GM19455 (cell line): ENCODE results near the gene SEPTIN11.

ENCODE experiments used
- ATAC-seq: cut with Tn5 transposase; IDR thresholded peaks from one replicate; pipeline ENCODE4 v1.9.1; 2021; ENCODE audit not compliant: unreplicated experiment

SEPTIN11 gene

GRCh38 chr4:76949276-76950051 is at the start of gene SEPTIN11:
SEPTIN11 (plus strand) TSS chr4:76949752; CDS start chr4:76949904, 152 bp downstream.
- peak; percentile 72 for ATAC-seq

GRCh38 chr4:76902233-76902890 is 47.2 kb upstream of the SEPTIN11 start:
- ATAC-seq = no peak

- no peak for ATAC-seq
Measured at GRCh38 chr4:76904646-76905190, 44.8 kb upstream of the SEPTIN11 start.

GRCh38 chr4:76905521-76905920 is 44.0 kb upstream of the SEPTIN11 start:
- ATAC-seq = no peak

- ATAC-seq = no peak
Measured at GRCh38 chr4:76909711-76910110, 39.8 kb upstream of the SEPTIN11 start.

- ATAC-seq = no peak
Measured at GRCh38 chr4:76920715-76921114, 28.8 kb upstream of the SEPTIN11 start.

- ATAC-seq = no peak
Measured at GRCh38 chr4:76923619-76924357, 25.8 kb upstream of the SEPTIN11 start.

GRCh38 chr4:76926841-76927240 is 22.7 kb upstream of the SEPTIN11 start:
- no peak for ATAC-seq

GRCh38 chr4:76930685-76931084 is 18.9 kb upstream of the SEPTIN11 start:
- ATAC-seq = no peak

GRCh38 chr4:76931087-76931486 is 18.5 kb upstream of the SEPTIN11 start:
- no peak for ATAC-seq

GRCh38 chr4:76931576-76932276 is 17.8 kb upstream of the SEPTIN11 start:
- ATAC-seq = no peak

- ATAC-seq = no peak
Measured at GRCh38 chr4:76939184-76939583, 10.4 kb upstream of the SEPTIN11 start.

- ATAC-seq = no peak
Measured at GRCh38 chr4:76943129-76943620, 6.4 kb upstream of the SEPTIN11 start.

GRCh38 chr4:76943790-76944189 is 5.8 kb upstream of the SEPTIN11 start:
- no peak for ATAC-seq

GRCh38 chr4:76947369-76947768 is 2.2 kb upstream of the SEPTIN11 start:
- ATAC-seq = no peak

GRCh38 chr4:76948443-76949275 is 893 bp upstream of the SEPTIN11 start:
- peak; percentile 57 for ATAC-seq

- ATAC-seq = peak; percentile 22
Measured at GRCh38 chr4:76950052-76950955, 752 bp downstream of the SEPTIN11 start.

- ATAC-seq = no peak
Measured at GRCh38 chr4:76950956-76951671, 1.6 kb downstream of the SEPTIN11 start.
